A549 (cell line): ENCODE results near the gene MAGI1.

ENCODE experiments used
- CBX8 ChIP-seq: fragments of 200-600 bp; sonication (generic); IDR thresholded peaks from 2 replicates; pipeline ENCODE4 v1.6.1; 2016
- CTCF ChIP-seq: fragments of >200 bp; sonication (Bioruptor Twin); formaldehyde crosslinking; IDR thresholded peaks from 3 replicates; pipeline ENCODE4 v1.5.1; 2016
- FOSL2 ChIP-seq, 2 experiments: fragments of 450-650 bp in 1 of 2; fragments of >200 bp in 1 of 2; sonication (Bioruptor Twin) in 1 of 2; formaldehyde crosslinking; IDR thresholded peaks; 2 replicates each; pipeline versions ENCODE4 v1.5.0 to v1.6.1; 2016 to 2020; ENCODE audit warnings: mild to moderate bottlenecking in 1 of 2, moderate library complexity in 1 of 2
- JUNB ChIP-seq: fragments of >200 bp; sonication (Bioruptor Twin); formaldehyde crosslinking; IDR thresholded peaks from 2 replicates; pipeline ENCODE4 v1.6.1; 2016
- TP53 ChIP-seq: fragments of 250-450 bp; sonication (Bioruptor Pico); IDR thresholded peaks from 2 replicates; pipeline ENCODE4 v1.5.0; 2021; ENCODE audit warnings: mild to moderate bottlenecking, moderate library complexity
- TF ChIP-seq, protein P1 (sequence below): IDR thresholded peaks from 2 replicates; pipeline ENCODE4 v1.6.1; 2012

- TF ChIP-seq, protein P1, sequence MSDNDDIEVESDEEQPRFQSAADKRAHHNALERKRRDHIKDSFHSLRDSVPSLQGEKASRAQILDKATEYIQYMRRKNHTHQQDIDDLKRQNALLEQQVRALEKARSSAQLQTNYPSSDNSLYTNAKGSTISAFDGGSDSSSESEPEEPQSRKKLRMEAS, result no peak
- TF ChIP-seq FOSL2 (IDR thresholded peaks at IDR 0.05), result no peak
- TF ChIP-seq FOSL2 (CRISPR knock-in tag; IDR thresholded peaks at IDR 0.05), result no peak
- TF ChIP-seq CBX8, result no peak
- no peak for TF ChIP-seq CTCF
- no peak for TF ChIP-seq TP53
- no peak for TF ChIP-seq JUNB
Measured at GRCh38 chr3:66053550-66054094, 14.9 kb upstream of the MAGI1 start.
